Measurements from ENCODE around the gene KANK2.
"Not testable (repeated sequence)": the region's sequence is repeated elsewhere in the genome, so short reads cannot be mapped to it uniquely, and the experiment has no call there.

Gene KANK2

DNA sequence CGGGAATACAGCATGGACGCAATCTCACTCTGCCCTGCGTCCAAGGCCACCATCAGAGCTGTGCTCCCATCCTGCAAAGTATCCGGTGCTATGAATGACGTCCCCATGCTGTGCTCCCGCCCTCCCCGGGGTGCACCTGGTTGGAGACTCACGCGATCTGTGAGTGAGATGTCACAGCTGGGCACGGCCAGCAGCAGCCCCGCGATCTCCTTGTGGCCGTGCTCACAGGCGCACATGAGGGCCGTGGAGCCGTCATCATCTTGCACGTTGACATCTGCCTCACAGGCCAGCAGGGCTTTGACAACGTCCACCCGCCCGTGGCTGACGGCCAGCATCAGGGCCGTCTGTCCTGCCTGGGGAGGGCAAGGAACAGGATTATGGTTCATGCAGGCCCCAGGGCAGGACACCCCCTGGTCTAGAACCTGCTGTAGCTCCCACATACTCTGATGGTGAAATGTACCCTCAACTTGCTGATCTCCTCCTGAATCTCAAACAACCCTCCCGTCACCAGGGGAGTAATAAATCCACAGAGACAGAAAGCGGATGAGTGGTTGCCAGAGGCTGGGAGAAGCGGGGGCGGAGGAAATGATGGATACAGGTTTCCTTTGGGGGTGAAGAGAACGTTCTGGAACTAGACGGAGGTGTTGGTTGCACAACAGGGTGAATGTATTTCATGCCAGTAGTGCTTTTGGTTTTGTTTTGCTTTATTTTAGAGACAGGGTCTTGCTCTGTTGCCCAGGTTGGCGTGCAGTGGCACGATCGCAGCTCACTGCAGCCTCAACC, 27.3 kb downstream of the KANK2 start:
- no peak for DNase-seq

GRCh38 chr19:11168568-11168967, 28.8 kb downstream of the KANK2 start:
- DNase-seq: no peak

- no peak for DNase-seq
These were observed 30.8 kb downstream of the KANK2 start for GRCh38 chr19:11166281-11167142.

GRCh38 chr19:11165486-11166030, 31.8 kb downstream of the KANK2 start:
- DNase-seq: no peak

DNA sequence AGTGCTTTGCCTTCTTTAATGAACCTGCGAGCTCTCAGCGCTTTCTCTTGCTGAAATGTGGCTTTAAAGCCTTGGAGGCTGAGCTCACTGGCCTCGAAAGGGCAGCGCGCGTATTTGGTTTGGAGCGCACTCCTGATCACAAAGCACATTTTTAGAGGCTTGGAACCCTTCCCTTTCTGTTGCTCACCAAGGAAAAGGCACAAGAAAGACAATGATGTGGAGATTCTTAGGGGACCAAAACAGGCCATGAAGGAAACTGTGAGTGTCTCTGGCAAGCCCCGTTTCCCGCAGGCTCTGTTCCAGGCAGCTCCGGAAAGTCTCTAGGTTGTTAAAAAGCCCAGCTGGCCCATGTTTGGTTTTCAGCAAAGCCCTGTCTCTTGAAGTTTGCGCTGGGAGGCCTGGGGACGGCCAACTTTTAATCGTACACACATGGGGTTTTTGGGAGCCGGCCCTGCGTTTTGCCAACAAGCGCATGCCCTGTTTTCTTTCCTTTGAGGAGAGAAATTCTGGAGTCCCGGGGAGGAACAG, 32.4 kb downstream of the KANK2 start:
- DNase-seq: no peak

DNA sequence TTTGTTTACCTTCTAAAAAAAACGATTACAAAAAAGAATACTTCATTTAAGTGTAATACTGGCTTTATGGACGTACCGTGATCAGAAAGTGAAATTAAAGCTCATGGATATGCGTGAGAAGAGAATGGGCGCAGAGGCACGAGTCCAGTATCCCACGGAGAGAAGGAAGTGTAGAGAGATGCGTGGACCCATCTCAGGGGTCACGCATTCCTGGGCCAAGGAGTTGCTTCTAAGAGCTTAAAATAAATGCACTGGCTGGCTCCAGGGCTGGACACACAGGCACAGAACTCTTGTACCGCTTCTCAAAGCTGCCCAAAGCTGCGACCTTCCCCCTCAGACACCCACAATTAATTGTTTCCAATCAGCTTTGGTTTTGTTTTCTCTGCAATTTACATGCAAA, 33.0 kb downstream of the KANK2 start:
- no peak for DNase-seq

DNA sequence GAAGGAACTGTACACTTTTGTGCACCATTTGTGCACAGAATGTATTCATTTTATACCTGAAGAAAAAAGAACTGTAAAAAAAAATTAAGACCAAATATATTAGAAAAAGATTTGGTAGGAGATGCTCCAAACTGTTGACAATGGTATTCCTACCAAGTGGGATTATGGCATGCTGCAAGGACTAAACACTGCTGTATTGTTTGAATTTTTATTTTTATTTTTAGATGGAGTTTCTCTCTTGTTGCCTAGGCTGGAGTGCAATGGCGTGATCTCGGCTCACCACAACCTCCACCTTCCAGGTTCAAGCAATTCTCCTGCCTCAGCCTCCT, 36.9 kb downstream of the KANK2 start:
- not testable (repeated sequence) for DNase-seq

DNA sequence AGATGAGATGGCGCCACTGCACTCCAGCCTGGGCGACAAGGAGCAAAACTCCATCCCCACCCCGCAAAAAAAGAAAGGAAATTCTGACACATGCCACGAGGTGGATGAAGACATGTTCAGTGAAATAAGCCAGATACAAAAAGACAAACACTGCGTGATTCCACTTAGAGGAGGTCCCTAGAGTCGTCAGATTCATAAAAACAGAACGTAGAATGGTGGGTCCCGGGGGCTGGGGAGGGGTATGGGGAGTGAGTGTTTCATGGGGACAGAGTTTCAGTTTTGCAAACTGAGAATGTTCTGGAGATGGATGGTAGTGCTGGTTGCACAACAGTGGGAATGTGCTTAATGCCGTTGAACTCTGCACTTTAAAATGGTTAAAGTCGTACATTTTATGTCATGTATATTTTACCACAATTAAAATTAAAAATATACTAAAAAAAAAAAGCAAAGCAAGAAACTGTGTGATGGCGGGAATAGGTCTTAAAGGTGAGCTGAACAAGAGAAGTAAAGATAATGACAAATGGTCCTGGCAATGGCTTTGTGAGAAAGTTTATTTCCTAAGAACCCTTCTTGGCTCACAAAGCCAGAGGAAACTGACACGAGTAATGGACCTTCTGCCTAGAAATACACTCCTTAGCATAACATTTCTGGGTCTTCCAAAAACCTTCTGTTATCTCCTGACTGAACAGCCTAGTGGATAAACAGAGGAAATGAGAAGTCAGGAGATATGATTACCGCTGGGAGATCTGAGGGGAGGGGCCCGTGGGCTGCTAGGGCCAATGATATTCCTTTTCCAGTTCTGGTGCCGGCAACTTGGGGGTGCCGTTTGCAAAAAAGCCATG, 37.5 kb downstream of the KANK2 start:
- no peak for DNase-seq

- peak; percentile 97 for DNase-seq
These were observed 41.8 kb downstream of the KANK2 start, which contains the start of gene SPC24 for GRCh38 chr19:11155373-11156120. TSS of gene SPC24 (minus strand) at chr19:11155782. CDS start at chr19:11155776, 6 bp downstream.

- no peak for DNase-seq
These were observed 42.7 kb downstream of the KANK2 start for GRCh38 chr19:11154683-11155047.

GRCh38 chr19:11152318-11153062, 44.9 kb downstream of the KANK2 start:
- no peak for DNase-seq

GRCh38 chr19:11151181-11151580, 46.2 kb downstream of the KANK2 start:
- no peak for DNase-seq

- DNase-seq: no peak
These were observed 49.3 kb downstream of the KANK2 start for GRCh38 chr19:11148001-11148400.

DNA sequence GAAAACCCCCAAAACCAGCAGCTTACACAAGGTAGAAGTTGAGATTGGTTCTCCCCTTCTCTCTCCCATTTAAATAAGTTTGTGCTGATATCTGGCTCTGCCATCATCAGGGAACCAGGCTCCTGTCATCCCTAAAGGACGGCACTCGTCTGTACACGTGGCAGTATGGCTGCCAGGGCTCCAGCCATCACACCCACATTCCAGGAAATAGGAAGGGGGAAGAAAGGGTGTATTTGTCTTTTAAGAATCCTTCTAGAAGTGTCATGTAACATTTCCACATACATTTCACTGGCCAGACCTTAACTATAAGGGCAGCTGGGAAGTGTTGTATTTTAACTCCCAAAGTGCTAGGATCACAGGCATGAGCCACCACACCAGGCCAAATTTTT, 51.8 kb downstream of the KANK2 start:
- DNase-seq: no peak

DNA sequence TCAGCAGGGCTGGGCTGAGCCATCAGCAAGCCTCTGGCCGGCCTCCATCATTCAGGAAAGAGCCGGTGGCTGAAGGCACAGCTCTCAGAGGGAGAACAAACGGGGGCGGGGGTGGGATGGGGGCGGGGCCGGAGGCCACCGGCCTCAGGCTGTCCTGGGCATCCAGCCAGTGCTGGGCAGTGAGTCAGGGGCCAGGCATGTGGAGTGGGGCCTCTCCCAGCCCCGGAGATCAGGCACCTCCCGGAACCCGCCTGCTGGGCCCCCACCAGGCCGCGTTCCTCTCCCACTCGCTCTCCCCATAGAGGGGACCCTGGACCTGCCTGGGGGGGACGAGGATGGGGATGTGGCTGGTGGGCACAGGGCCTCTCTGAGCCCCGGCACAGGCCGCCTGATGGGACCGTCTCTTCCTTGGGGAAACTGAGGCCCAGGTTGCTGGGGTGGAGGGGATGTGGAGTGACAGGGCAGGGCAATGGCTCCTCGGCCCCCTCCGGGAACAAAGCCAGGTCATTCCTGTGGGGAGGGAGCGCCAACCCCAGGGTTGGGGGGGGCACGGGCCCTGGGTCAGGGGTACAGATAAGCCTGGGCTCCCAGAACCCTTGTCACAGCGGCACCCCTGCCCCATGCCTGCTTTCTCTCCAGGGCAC, 54.7 kb downstream of the KANK2 start:
- no peak for DNase-seq

- no peak for DNase-seq
These were observed 55.3 kb downstream of the KANK2 start for GRCh38 chr19:11141937-11142527.

DNA sequence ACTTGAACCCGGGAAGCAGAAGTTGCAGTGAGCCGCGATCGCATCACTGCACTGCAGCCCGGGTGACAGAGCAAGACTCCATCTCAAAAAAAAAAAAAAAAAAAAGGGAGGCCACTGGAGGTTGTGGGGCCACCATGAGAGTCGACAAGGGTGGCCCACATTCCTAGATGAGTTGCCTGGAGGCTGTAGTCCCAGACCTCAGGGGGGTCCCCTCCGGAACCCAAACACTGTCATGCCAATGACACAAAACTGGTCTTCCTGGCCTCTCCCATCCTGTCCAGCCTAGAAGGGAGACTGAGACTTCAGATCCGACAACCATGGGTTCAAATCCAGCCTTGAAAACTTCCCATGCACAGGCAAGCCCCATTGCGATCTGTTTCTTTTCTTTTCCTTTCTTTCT, 56.4 kb downstream of the KANK2 start:
- DNase-seq: no peak

- not testable (repeated sequence) for DNase-seq
These were observed 57.3 kb downstream of the KANK2 start for GRCh38 chr19:11140023-11140538.

- no peak for DNase-seq
These were observed 58.6 kb downstream of the KANK2 start for GRCh38 chr19:11138601-11139300.
